ENCODE measurements around the gene RFFL.
"Not testable (repeated sequence)": the region's sequence is repeated elsewhere in the genome, so short reads cannot be mapped to it uniquely, and the experiment has no call there.

The RFFL gene, protein sequence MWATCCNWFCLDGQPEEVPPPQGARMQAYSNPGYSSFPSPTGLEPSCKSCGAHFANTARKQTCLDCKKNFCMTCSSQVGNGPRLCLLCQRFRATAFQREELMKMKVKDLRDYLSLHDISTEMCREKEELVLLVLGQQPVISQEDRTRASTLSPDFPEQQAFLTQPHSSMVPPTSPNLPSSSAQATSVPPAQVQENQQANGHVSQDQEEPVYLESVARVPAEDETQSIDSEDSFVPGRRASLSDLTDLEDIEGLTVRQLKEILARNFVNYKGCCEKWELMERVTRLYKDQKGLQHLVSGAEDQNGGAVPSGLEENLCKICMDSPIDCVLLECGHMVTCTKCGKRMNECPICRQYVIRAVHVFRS
- total RNA-seq = 54.1 to 75.1 reads per million in 2 donors

DNA sequence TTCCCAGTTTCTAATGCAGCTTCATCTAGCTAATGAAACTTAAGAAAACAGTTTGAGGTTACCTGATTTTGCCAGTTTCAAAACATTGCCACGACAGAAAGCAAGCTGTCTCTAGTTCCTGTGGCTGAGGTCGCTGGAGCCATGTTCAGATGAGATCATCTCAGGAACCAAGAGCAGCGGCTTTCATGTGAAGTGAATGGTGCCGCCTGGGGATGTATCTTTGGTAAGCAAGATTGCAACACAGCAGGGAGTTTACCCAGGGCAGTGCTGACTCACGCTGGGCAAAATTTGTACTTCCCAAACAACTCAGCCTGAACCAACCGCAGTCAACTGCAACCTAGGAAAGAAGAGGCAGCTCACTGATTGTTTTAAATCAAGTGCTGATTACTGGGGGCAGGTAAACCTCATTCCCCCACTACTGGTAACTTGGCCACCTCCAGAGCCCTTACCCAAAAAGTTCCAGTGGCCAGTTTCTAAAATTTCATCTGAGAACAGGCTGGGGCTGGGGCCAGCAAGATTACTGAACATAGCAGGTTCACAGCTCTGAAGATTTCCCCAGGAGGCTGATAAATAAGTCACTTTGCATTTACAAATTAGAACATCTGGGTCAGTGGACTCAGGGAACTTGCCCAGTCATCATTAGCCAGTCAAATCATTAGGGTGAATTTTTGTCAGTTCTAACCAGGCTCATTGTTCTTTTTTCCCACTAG, at the start of gene RFFL:
Gene RFFL (minus strand): TSS at position 194 of the 710 bp plus-strand sequence. CDS start 37,154 bp downstream, outside the sequence.
- DNase-seq = peak; percentile 71

DNA sequence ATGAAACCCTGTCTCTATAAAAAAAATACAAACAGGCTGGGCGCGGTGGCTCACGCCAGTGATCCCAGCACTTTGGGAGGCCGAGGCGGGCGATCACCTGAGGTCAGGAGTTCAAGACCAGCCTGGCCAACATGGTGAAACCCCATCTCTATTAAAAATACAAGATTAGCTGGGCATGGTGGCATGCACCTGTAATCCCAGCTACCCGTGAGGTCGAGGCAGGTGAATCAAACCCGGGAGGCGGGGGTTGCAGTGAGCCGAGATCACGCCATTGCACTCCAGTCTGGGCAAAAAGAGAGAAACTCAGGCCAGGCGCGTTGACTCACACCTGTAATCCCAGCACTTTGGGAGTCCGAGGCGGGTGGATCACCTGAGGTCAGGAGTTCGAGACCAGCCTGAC, 47.3 kb upstream of the RFFL start:
- DNase-seq = not testable (repeated sequence)

DNA sequence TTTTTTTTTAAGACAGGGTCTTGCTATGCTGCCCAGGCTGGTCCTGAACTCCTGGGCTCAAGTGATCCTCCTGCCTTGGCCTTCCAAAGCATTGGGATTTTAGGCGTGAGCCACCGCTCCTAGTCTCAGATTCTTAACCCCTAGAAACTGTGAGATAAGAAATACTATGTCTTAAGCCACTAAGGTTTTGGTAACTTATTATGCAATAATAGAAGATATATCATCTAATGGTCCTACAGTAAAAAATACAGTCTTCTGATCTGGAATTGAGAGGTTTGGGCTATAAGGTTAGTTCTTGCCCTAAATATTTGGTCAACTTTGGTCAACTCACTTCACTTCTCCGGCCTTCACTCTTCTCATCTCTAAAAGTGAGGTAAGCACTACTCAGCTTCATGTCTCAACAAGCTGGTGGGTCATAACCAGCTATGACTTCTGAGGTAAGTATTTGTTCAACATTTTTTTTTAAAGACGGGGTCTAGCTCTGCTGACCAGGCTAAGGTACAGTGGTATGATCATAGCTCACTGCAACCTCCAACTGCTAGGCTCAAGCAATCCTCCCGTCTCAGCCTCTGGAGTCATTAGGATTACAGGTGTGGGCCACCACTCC, 41.4 kb upstream of the RFFL start:
- no peak for DNase-seq

DNA sequence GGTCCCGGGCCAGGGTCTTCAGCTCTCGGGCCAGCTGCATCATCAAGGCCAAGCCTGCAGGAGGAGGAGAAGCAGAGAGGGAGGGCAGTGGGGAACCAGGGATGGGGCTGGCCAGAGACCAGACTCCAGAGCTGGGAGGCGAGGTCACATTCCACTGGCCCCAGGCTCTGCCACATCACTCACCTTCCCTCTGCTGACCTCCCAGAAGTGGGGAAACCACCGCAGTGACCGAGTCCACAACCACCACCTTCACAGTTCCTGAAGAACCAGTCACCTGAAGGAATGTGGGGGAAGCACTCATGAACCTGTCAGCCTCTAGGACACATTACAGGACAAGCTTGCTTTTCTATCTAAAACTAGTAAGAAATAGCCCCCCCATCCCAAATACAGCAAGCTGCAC, 39.8 kb upstream of the RFFL start:
- no peak for DNase-seq

DNA sequence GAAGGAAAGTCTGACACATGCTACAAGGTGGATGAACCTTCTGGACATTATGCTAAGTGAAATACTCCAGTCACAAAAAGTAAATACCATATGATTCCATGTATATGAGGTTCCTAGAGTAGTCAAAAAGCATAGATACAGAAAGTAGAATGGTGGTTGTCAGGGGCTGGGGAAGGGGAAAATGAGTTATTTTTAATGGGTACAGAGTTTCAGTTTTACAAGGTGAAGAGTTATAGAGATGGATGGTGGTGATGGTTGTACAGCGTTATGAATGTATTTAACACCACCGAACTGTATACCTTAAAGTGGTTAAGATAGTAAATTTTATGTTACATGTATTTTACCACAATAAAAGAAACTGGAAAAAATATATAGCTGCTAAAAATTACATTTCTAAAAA, 38.2 kb upstream of the RFFL start:
- no peak for DNase-seq

DNA sequence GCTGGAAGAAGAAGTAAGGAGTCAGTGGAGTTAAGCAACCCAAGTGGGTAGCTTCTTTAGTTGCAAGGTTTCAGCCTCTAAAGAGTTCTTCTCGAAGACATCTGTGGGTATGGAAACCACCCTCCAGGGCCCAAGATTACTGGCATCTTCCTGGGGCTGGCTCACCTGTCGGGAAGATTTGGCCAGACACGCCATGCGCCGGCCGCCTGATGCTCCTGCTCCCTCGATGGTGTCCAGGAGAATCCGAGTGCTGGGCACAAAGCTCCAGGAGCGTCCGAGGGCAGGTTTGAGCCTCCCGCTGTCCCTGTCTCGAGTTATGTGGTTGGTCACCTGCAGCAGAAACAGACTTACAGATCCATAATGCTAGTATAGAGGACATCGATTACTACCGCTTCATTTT, 37.5 kb upstream of the RFFL start:
- DNase-seq = no peak

DNA sequence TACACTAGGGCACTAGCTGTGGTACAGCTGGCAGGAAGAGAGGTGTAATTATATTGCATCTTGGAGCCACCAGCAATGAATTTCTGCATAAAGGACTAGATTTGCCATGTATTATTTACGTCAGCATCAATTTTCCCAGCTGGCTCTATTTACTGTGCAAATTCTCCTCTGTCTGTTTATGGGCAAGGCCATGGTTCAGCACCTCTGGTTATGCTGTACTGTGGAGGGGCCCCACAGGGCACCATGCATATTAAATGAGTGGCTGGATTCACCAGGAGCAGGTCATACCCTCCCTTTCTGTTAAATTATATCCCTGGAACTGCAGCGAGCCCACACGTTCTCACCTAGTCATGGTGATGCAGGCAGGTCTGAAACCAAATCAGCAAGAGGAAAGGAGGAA, 36.4 kb upstream of the RFFL start:
- no peak for DNase-seq

DNA sequence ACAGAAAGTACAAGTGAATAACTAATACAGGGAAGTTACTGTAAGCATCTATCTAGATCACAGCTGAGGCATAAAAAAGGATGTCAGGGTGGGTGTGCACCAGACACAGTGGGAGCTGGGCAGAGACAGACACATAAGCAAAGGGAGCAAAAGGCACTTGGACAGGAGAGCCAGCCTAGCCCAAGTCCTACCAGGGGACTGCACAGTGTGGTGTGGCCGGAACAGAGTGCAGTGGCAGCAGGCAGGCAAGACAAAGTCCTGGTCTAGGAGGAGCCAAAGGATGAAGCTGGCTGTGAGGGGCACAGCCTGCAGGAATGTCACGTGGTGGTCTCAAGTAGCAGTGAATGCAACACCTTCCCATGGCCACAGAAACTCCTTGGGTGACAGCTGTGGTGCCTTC, 34.3 kb upstream of the RFFL start:
- DNase-seq = no peak

DNA sequence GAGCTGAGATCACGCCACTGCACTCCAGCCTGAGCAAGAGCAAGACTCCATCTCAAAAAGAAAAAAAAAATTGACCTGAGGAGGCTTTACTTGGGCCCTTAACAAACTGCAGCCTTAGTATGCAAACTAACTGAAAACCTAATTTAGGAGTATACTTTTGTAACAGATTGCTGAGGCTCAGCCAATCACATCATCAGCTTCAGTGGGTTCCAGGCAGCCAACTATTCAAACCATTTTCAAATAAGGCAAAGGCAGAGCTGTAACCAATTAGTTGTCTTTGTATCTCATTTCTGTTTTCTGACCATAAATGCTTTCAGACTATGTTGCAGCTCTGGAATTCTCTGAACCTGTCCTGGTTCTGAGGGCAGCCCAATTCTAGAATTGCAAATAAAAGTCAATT, 32.2 kb upstream of the RFFL start:
- no peak for DNase-seq

DNA sequence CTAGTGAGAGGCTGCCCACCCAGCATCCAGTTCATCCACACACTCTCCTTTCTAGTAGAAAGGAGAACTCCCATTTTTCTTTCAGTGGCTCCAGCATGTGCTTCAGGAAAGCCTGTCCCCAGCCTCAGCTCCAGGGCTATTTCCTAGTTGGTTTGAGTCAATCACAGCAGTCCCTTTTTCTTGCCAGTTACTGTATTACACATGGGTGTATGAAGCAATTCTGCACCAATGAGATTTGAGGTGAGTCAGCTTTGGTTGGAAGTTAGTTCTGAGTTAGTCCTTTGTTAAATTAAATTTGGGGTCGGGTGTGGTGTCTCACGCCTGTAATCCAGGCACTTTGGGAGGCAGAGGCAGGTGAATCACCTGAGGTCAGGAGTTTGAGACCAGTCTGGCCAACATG, 31.4 kb upstream of the RFFL start:
- no peak for DNase-seq

DNA sequence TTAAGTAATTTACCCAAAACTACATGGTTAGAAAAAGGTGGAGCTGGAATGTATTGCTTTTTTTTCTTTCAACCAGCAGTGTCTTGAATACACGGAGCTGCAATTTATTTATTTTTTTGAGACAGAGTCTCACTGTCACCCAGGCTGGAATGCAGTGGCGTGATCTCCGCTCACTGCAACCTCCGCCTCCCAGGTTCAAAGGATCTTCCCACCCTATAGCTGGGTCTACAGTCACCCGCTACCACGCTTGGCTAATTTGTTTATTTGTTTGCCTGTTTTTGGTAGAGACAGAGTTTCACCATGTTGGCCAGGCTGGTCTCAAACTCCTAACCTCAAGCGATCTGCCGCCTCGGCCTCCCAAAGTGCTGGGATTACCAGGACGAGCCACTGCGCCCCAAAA, 27.2 kb upstream of the RFFL start:
- DNase-seq = not testable (repeated sequence)

DNA sequence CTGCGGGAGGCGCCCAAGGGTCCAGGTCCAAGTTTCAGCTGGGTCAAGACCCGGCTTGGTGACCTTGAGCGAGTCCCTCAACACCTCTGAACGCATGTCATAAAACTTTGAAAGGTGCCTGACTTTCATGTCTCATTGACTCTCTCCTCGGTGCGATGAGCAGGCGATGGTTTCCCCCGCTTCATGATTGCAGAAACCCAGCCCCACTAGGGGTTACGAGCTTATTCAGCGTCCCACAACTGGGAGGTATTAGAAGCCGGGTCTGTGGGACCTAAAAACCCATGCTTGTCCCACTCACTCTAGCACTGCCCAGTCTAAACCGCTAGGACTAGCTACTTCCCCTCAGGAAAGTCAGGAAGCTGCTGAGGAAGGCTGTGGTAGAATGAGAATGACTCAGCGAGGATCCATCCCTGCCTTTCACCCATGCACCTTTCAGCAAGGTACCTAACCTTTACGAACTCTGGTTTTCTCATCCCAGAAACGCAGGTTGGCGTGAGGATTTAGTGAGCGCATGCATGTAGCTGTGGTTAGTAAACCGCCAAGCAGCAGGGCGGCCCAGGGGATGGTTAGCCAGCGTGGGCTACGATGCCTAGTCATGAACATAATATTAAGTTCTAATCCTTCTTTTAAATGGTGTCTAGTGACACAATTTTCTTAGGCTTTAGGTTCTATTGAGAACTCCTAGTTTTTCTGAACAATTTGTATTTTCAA, 26.2 kb upstream of the RFFL start:
- no peak for DNase-seq

DNA sequence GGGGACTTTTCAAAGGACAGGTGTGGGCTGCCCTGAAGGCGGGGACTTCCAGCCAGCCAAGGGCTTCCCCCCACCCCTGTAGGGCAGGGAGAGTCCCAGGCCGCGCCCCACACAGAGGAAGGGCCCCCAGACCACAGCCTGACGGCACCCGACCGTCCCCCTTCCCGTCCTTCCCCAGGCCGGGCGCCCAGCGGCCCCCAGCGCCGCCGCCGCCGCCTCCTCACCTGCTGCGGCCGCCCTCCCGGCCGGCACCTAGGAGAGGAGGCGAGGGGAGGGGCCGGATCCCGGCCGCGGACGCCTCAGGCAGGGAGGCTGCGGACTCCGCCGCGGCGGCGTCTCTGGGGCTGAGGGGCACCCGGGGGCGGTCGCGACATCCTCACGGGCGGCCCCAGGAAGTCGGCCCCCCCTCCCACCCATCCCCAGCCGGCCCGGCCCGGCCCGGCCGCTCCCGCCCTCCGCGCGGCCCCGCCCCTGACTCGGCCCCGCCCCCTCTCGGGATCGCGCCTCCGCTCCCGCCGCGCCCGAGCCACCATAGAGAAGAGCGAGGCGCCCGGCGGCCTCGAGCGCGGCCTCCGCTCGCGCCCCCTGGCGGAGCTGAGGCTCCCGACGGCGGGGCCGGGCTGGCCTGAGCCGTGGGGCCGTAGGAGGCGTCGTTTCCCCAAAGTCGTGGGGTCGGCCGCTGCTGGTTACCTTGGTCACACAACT, 25.5 kb upstream of the RFFL start:
- peak; percentile 88 for DNase-seq

DNA sequence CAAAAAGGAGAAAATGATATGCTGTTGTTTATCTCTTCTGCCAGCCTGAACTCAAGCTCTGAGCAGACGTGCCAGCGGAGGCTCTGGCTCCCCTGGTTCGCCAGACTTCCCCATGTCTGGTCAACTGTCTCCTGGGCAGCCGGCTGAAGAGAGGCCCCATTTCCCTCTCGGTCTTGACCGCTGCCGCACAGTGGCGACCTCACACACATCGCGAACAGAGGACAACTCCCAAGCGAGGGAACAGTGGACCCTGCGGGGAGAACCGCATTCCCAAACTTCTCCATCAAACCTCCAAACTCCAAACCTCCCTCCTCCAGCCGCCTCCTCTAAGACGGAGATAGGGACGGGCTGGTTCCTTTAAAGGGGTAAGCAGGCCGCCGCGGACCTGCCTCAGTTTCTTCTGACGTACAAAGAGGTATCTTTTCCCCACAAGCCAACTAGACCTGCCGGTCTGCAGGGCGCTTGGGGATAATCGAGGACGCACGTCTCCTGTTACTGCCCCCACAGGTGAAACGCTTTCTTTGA, 24.9 kb upstream of the RFFL start:
- peak; percentile 3 for DNase-seq

DNA sequence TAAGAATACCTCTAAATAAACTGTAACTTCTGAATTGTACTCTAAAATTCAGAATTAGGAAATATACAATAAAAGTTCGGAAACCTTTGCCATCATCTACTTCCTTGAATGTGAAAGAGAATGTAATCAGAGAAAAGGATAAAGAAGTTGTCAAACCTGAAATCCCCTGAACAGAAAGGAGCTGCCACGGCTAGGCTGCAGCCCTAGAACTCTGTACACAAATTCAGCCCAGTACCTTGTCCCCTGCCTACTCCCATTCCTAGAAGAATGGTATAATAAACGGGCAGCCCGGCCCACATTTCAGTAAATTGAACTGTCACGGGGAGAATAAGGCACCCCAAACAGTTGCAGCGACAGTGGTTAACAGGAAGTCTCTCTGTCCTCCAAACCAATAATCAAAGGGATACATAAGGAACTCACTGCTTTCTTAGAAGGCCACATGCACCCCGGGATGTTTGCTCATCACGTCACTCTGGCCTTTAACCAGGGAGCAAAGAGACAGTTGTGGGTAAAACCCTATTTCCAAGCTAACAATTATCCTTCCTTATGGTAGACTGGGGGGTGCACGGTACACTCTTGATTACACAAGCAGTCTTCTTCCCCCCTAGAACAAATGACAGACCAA, 24.3 kb upstream of the RFFL start:
- peak; percentile 7 for DNase-seq

DNA sequence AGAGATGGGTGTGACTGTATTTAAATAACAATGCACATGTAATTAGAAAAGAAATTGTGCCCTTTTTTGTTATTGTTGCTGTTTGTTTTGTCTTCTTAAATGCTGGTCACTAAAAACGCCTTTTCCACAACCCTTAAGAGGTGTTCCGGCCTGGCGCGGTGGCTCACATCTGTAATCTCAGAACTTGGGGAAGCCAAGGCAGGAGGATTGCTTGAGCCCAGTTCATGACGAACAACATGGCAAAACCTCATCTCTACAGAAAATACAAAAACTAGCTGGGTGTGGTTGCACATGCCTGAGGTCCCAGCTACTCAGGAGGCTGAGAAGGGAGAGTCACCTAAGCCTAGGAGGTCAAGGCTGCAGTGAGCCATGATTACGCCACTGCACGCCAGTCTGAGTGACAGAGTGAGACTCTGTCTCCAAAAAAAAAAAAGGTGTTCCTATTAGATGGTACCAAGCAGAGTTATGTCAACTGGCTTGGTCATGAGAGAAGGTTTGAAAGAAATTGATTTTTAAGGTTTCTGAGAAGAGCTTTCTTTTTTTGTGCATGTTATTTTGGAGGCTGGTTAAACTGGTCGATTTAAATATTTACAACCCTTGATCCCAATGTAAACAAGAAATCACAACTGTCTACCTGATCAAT, 23.5 kb upstream of the RFFL start:
- no peak for DNase-seq

DNA sequence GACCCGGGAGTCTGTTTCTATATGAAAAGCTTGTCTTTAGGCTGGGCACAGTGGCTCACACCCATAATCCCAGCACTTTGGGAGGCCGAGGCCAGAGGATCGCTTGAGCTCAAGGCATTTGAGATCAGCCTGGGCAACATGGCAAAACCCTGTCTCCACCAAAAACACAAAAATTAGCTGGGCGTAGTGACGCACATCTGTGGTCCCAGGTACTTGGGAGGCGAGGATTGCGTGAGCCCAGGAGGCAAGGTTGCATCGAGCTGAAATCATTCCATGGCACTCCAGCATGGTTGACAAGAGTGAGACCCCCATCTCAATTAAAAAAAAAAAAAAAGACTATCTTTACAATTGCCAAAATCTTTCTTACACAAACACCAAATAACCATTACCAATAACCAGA, 22.7 kb upstream of the RFFL start:
- no peak for DNase-seq

DNA sequence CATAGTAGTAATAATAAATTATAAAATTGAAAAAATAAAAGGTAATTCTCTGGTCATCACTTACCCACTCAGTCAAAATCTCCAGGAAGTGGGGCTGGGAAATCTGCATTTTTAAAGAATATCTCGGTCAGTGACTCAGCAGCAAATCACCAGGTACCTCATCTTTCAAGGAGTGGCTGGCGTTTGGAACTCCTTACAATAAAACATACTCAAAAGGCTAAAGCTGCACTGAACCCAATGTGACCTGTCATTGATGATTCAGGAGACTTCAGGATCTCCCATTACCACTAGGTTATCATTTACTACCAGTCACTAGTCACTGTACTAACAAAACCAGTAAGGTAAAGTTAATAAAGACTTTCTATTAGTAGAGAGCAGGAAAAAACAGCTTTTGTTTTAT, 21.5 kb upstream of the RFFL start:
- DNase-seq = no peak

DNA sequence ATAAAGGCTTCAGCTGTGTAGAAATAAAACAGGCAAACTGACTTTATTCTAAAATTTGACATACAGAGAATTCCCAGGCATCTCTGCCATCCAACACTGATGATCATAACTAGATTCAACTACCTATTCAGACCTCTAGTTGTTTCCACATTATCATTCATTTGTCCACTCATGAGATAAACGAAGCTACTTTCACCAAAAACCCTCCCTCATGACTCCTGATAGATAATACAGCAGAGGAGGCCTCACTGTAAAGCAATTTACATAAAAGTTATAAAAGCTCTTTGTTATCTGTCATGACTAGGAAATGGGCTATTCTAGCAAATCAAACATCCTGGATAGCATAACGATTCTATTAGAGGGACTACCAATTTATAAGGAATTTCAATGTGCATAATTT, 19.6 kb upstream of the RFFL start:
- no peak for DNase-seq

DNA sequence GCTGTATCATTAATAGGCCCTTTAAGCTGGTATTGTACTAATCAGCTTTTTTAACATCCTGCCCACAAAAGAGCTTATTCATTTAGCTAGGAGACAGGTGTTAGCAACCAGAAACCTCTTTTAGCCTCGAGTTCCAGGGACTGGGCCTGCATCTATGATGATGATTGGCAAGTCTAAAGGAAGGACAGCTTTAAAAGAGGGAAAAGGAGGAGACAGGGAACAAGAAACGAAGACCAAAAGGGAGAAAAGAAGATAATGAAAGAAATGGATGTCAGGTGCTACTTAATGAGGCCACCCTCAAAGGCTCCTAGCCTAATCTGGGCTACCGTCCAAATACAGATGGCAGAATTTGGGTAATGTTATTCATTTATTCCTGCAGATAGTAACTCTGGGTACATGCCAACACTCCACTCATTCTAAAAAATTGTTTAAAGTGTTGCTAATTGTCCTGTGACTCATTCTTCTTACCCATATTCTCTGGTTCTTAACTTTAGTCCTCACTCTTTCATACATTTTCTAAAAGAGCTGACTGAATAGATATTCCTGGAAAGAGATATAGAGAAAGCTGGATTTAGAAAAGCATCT, 18.7 kb upstream of the RFFL start:
- DNase-seq = no peak

DNA sequence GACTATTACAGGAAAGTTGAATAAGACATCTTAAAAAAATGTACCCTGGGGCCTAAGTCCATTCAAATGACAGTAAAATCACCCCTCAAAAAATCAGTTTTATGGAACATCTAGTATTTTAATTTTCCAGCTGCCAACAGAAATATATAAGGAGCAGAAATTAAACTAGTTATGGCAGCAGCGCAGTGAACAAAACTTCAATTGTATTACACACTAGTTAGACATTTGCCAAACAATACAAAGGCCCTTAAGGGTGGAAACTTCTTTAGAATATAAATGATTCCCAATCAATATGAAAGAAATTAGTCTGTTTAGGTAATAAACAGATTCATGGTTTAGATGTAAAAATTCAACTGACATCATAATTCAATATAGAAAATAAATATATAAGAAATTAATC, 18.1 kb upstream of the RFFL start:
- no peak for DNase-seq
